IMR-90 (cell line): Measurements from ENCODE around the gene KCTD19. TPM values are rescaled to one million over a fixed set of nuclear protein-coding genes. Genes with fewer than 3 reads are reported as not detected.

ENCODE experiments used
- ATAC-seq: fragments of 200-7000 bp; cut with Tn5 transposase; 2 replicates; pipeline ENCODE4 v1.9.1; 2020; ENCODE audit warnings: low read depth, mild to moderate bottlenecking, moderate library complexity
- BruUV-seq: library from RNA; stranded (reverse); fragments of 400-500 nt; replicated peaks from 2 replicates; lab custom pipeline; 2021; lab: Mats Ljungman, UMichigan
- CTCF ChIA-PET: fragments of 300-600 bp; formaldehyde crosslinking; extraction: SDS; loops from one replicate; lab custom pipeline; 2021; ENCODE audit warnings: antibody characterized with exemption; lab: Yijun Ruan, JAX
- POLR2A ChIA-PET: fragments of 300-600 bp; sonication (Branson Sonifier 250); formaldehyde crosslinking; loops from one replicate; lab custom pipeline; 2022; ENCODE audit warnings: antibody characterized with exemption; ENCODE audit not compliant: unreplicated experiment; lab: Charles Lee
- DNase-seq: peaks from one replicate; pipeline ENCODE4 v3.0.0; 2013
- H2AFZ ChIP-seq: replicated peaks from 2 replicates; pipeline ENCODE3; 2013; ENCODE audit warnings: low read length, mild to moderate bottlenecking; ENCODE audit not compliant: poor library complexity
- H2AK5ac ChIP-seq: 2 replicates; pipeline ENCODE4 v1.6.1; 2013; ENCODE audit warnings: low read depth, low read length, inconsistent platforms
- H2AK9ac ChIP-seq: replicated peaks from 2 replicates; pipeline ENCODE3; 2013; ENCODE audit warnings: mild to moderate bottlenecking, low read depth, low read length, moderate library complexity; ENCODE audit not compliant: poor library complexity
- H2BK120ac ChIP-seq: 2 replicates; pipeline ENCODE4 v1.6.1; 2013; ENCODE audit warnings: low read depth, low read length, inconsistent platforms
- H2BK15ac ChIP-seq: 3 replicates; pipeline ENCODE4 v1.6.1; 2013; ENCODE audit warnings: low read depth, low read length, inconsistent platforms
- H2BK20ac ChIP-seq: 2 replicates; pipeline ENCODE4 v1.6.1; 2013; ENCODE audit warnings: low read depth, mild to moderate bottlenecking, inconsistent platforms, low read length, moderate library complexity
- H2BK5ac ChIP-seq: 2 replicates; pipeline ENCODE4 v1.6.1; 2013; ENCODE audit warnings: mild to moderate bottlenecking, low read depth, low read length, inconsistent platforms; ENCODE audit not compliant: poor library complexity, severe bottlenecking
- H3K14ac ChIP-seq: replicated peaks from 2 replicates; pipeline ENCODE4 v1.6.1; 2013; ENCODE audit warnings: low read depth, low read length, inconsistent platforms
- H3K18ac ChIP-seq: 2 replicates; pipeline ENCODE4 v1.6.1; 2013; ENCODE audit warnings: low read depth, low read length, control low read depth
- H3K23ac ChIP-seq: 2 replicates; pipeline ENCODE4 v1.6.1; 2013; ENCODE audit warnings: low read depth, low read length, inconsistent platforms
- H3K27ac ChIP-seq: 2 replicates; pipeline ENCODE4 v1.5.1; 2013; ENCODE audit warnings: mild to moderate bottlenecking, control low read depth, low read length; ENCODE audit not compliant: insufficient read depth
- H3K27me3 ChIP-seq: 2 replicates; pipeline ENCODE4 v1.6.1; 2013; ENCODE audit warnings: low read length; ENCODE audit not compliant: control insufficient read depth, insufficient read depth
- H3K36me3 ChIP-seq: 2 replicates; pipeline ENCODE4 v1.6.1; 2013; ENCODE audit warnings: low read length, mixed read lengths; ENCODE audit not compliant: control insufficient read depth, insufficient read depth
- H3K4ac ChIP-seq: 2 replicates; pipeline ENCODE4 v1.6.1; 2013; ENCODE audit warnings: low read depth, low read length, inconsistent platforms
- H3K4me1 ChIP-seq: 2 replicates; pipeline ENCODE4 v1.6.1; 2013; ENCODE audit warnings: low read length, mixed read lengths; ENCODE audit not compliant: control insufficient read depth, insufficient read depth
- H3K4me2 ChIP-seq: 2 replicates; pipeline ENCODE4 v1.6.1; 2013; ENCODE audit warnings: low read depth, mild to moderate bottlenecking, control low read depth, low read length, moderate library complexity
- H3K4me3 ChIP-seq: 2 replicates; pipeline ENCODE4 v1.5.1; 2013; ENCODE audit warnings: low read depth, mild to moderate bottlenecking, control low read depth, low read length, moderate library complexity; ENCODE audit not compliant: insufficient read depth
- H3K56ac ChIP-seq: 2 replicates; pipeline ENCODE4 v1.6.1; 2013; ENCODE audit warnings: low read length, inconsistent platforms; ENCODE audit not compliant: insufficient read depth; ENCODE audit errors: extremely low read depth
- H3K79me1 ChIP-seq, 2 experiments: 2 replicates each; pipeline ENCODE4 v1.6.1; 2013; ENCODE audit warnings: low read length in 2 of 2, inconsistent platforms in 1 of 2, low read depth in 1 of 2
- H3K9ac ChIP-seq: 2 replicates; pipeline ENCODE4 v1.6.1; 2013; ENCODE audit warnings: low read depth, low read length, control low read depth
- H3K9me1 ChIP-seq: 2 replicates; pipeline ENCODE4 v1.6.1; 2013; ENCODE audit warnings: low read length, inconsistent platforms; ENCODE audit not compliant: insufficient read depth
- H3K9me3 ChIP-seq: 2 replicates; pipeline ENCODE4 v1.6.1; 2013; ENCODE audit warnings: low read length; ENCODE audit not compliant: control insufficient read depth, insufficient read depth
- H4K20me1 ChIP-seq: 2 replicates; pipeline ENCODE4 v1.6.1; 2013; ENCODE audit warnings: low read length, inconsistent platforms; ENCODE audit not compliant: insufficient read depth
- H4K5ac ChIP-seq: 2 replicates; pipeline ENCODE4 v1.6.1; 2013; ENCODE audit warnings: mild to moderate bottlenecking, low read depth, low read length, control low read depth
- H4K8ac ChIP-seq, 2 experiments: 2 replicates each; pipeline ENCODE4 v1.6.1; 2013; ENCODE audit warnings: low read depth in 2 of 2, low read length in 2 of 2, control low read depth in 1 of 2, inconsistent platforms in 1 of 2
- H4K91ac ChIP-seq: 2 replicates; pipeline ENCODE4 v1.6.1; 2013; ENCODE audit warnings: low read depth, low read length, inconsistent platforms; ENCODE audit not compliant: insufficient read depth
- CEBPB ChIP-seq: IDR thresholded peaks from 2 replicates; pipeline ENCODE4 v1.6.1; 2012; ENCODE audit warnings: low read depth, low read length, improper control_type of control experiment
- FOS ChIP-seq: fragments of 150-350 bp; IDR thresholded peaks from 2 replicates; pipeline ENCODE4 v1.6.1; 2016; ENCODE audit warnings: low read depth, low read length
- NFE2L2 ChIP-seq: fragments of 150-350 bp; IDR thresholded peaks from 2 replicates; pipeline ENCODE4 v1.6.1; 2016; ENCODE audit warnings: low read depth, mild to moderate bottlenecking, low read length
- WGBS, 2 experiments: methylation state at CpG; one replicate each; pipeline versions ENCODE4 v1.1.5 to v1.1.7; 2013; ENCODE audit warnings: missing lambda C conversion rate in 2 of 2; ENCODE audit not compliant: insufficient read length in 1 of 2; ENCODE audit errors: extremely low coverage in 2 of 2; 5-methylcytosine and 5-hydroxymethylcytosine counted together
- dilution Hi-C: fragments of 300-500 bp; cut with HindIII; formaldehyde crosslinking; loops from one replicate; pipeline ENCODE4 v1.14.3; 2018; ENCODE audit warnings: low sequenced_read_pairs; ENCODE audit not compliant: unreplicated experiment
- in situ Hi-C: fragments of 300-500 bp; cut with MboI; formaldehyde crosslinking; loops from 3 replicates; pipeline ENCODE4 v1.14.3; 2019; ENCODE audit warnings: low sequenced_read_pairs, inconsistent platforms, mixed read lengths
- intact Hi-C: fragments of 100-400 bp; cut with micrococcal nuclease; formaldehyde crosslinking; loops from 2 replicates; pipeline ENCODE4 v1.10.0; 2022
- polyA plus RNA-seq, 3 experiments: library from polyadenylated mRNA; depleted of rRNA; stranded (reverse); fragments of >200 nt; gene quantifications; 2 replicates each; pipeline ENCODE4 v1.2.3, GENCODE V29; 2012; ENCODE audit warnings: low replicate concordance in 1 of 3
- total RNA-seq: library from RNA; depleted of rRNA; stranded (reverse); fragments of >200 nt; gene quantifications from 2 replicates; pipeline ENCODE4 v1.2.3, GENCODE V29; 2012

Gene KCTD19
- total and polyA plus RNA-seq, 2 of the 4 experiments (the other 2 are of a cell fraction) = under 0.01 to 0.07 TPM

DNA sequence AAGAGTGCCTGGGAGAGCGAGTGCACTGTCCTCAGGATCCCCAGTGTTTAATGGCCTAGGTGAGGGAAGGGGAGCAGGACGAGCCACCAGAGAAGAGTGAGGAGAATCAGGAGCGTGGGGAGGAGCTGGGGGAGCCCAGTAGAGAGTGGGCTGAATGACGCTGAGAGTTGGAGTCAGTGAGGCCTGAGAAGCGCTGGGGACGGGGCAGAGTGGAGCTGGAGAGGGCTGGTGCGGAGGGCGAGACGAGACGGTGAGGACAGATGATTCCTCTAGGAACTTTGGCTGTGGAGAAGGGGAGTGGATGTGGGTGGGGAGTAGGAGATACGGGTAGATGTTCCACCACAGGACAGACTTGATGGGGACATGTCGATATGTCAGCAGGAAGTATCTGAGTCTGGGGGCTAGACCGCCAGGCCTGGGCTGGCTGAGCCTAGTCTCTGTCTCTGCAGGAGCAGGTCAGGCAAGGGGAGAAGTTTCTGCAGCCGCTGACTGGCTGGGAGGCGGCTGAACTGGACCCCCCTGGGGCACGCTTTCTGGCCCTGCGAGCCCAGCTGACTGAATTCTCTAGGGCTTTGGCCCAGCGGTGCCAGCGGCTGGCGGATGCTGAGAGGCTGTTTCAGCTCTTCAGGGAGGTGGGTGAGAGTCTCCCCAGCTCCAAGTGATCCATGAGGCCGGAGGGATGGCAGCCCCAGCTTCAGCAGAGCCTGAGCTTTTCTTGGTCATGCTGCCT lies 42.5 kb downstream of the KCTD19 start (continued):
- no peak for TF ChIP-seq NFE2L2

GRCh38 chr16:67283039-67283825 lies 43.3 kb downstream of the KCTD19 start:
- ChIA-PET POLR2A (no interaction called here), CTCF (interaction anchor here (1.4 kb wide), 1 partner anchor 22 kb away, joined by 5 read pairs; no protein-coding TSS in a partner anchor)
- in situ Hi-C loops = no loop called here
- Histone ChIP-seq H3K27ac (no peak overlapping the region), H2BK120ac (no peak overlapping the region), H3K79me1 (peaks cover 0 to 16% of the 10 kb centered on the region in 2 experiments; a peak in 3 of 4 replicates), H2BK20ac (no peak overlapping the region), H3K27me3 (no peaks in the 10 kb centered on the region), H3K4me2 (no peak overlapping the region), H3K36me3 (no peaks in the 10 kb centered on the region), H3K9me1 (peaks cover 15% of the 10 kb centered on the region), H3K4me1 (peaks cover 11% of the 10 kb centered on the region), H2AK9ac (peak overlapping the region; percentile 2), H3K56ac (no peak overlapping the region), H2AK5ac (peak overlapping the region; percentile 48; the same call in 1 of the 2 replicates), H3K18ac (no peak overlapping the region), H2AFZ (peak overlapping the region; percentile 52), H3K4ac (peak overlapping the region; percentile 40; the same call in 1 of the 2 replicates), H3K9me3 (no peaks in the 10 kb centered on the region), H3K9ac (no peak overlapping the region), H4K20me1 (no peaks in the 10 kb centered on the region), H4K91ac (peak overlapping the region; percentile 5; the same call in 1 of the 2 replicates), H2BK15ac (no peak overlapping the region), H3K4me3 (no peak overlapping the region), H4K8ac (no peak overlapping the region; a peak in 1 of 4 replicates), H3K14ac (no peak overlapping the region), H3K23ac (no peak overlapping the region), H4K5ac (no peak overlapping the region), H2BK5ac (no peak overlapping the region)
- peak; percentile 44 for DNase-seq
- no peak for TF ChIP-seq FOS
- peak; percentile 70 for TF ChIP-seq CEBPB
- intact Hi-C loops = no loop called here
- no peak for ATAC-seq
- BruUV-seq = no TSS peak
- dilution Hi-C loops = no loop called here
- 95% methylated on average over 4 of the region's 7 CpGs; no CpG with 5 or more reads in 1 of the 2 experiments for WGBS, 2 experiments
